HG02870 (cell line): ENCODE results near the gene ACSS3.
"Not testable (repeated sequence)": the region's sequence is repeated elsewhere in the genome, so short reads cannot be mapped to it uniquely, and the experiment has no call there.

Source experiments
- ATAC-seq: cut with Tn5 transposase; IDR thresholded peaks from one replicate; pipeline ENCODE4 v1.9.1; 2021; ENCODE audit warnings: mild to moderate bottlenecking, moderate library complexity; ENCODE audit not compliant: unreplicated experiment

The ACSS3 gene

DNA sequence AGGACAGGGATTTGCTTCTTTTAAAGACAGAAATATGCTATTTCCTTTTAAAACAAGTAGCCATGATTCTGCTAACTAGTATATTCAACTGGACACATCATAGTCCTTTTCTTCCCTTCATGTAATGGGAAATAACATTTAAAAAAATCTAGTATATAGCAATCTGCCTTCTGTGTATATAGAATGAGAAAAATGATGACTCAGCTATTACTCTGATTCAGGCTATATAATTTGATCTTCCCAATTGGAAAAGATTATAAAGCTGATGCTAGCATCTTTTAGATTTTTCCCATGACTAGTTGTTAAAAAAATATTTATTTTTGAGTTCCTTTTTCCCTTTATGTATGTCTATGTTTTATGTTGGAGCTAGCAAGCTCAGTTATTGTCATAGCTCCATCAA, 86.9 kb downstream of the ACSS3 start:
- ATAC-seq = no peak

DNA sequence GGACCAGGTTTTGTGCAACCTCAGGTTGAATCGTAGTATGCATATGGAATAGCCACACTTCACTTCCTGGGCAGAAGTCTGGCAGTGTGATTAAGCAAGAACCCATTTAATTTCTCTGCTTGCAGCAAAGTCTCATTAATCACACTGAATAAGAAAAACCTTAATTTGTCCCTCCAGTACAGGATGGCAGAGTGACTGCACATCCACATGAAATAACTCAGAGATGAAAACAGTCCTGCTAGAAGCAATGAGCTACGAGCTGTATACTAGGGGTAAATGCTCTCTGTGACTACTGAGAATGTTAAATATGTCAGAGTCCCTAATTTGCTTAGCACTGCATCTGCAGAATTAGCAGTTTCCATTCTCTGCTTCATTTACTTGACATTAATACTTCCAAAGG, 88.9 kb downstream of the ACSS3 start:
- ATAC-seq = no peak

- ATAC-seq = no peak
Observed at GRCh38 chr12:81167694-81168093, 89.8 kb downstream of the ACSS3 start.

DNA sequence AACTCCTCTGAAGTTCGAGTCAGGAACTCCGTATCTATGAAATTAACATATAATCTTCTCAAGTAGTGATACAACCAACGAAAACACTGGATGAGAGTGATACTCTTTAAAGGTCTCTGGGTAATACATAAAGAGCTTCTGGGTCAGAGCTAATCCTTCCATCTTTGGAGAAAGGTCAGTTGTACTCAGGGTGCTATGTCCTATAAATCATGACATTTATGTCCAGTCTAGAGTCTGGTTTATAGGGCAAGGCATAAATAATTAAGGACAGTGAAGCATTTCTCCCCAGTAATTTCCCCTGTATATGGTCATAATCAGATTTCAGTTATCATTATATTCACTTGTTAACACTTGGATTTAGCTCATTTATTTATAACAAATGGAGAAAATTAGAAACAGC, 90.6 kb downstream of the ACSS3 start:
- ATAC-seq = no peak

- ATAC-seq = no peak
Observed at GRCh38 chr12:81170072-81170471, 92.2 kb downstream of the ACSS3 start.

GRCh38 chr12:81172851-81173250, 95.0 kb downstream of the ACSS3 start:
- no peak for ATAC-seq

DNA sequence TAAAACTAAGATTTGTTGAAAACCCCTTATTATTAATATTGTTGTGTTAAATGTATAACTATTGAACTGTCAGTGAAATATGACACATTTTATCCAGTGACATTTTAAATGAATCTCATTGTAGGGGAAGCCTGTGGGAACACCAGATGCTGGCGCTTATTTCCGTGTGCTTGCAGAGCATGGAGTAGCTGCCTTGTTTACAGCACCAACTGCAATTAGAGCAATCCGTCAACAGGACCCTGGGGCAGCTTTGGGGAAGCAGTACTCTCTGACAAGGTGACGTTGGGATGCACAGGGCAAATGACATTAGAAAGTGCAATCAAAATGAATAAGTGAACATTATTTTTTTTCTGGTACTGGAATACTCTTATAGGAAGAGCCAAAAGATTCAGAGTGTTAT, 96.8 kb downstream of the ACSS3 start:
- no peak for ATAC-seq

DNA sequence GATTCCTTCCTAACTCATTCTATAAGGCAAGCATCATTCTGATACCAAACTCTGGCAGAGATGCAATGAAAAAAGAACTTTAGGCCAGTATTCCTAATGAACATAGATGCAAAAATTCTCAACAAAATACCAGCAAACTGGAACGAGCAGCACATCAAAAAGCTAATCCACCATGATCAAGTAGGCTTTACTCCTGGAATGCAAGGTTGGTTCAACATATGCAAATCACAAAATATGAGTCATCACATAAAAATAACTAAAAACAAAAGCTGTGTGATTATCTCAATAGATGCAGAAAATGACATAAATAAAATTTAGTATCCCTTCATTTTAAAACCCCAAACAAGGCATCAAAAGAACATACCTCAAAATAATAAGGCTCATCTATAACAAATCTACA, 98.9 kb downstream of the ACSS3 start:
- no peak for ATAC-seq

DNA sequence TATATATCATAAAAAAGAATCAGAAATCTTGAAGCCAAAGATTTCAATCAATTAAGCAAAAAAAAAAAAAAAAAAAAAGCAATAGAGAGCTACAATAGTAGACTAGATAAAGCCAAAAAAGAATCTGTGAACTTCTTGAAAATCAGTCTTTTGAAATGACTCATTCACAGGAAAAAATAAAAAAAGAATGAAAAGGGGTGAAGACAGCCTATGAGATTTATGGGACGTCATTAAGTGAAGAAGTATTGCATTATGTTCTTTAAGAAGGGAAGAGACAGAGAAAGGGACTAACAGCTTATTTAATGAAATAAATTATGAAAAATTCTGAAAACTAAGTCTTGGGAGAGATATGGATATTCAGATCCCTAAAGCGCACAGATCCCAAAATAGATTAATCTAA, 103.8 kb downstream of the ACSS3 start:
- no peak for ATAC-seq

GRCh38 chr12:81187686-81188085, 109.8 kb downstream of the ACSS3 start:
- no peak for ATAC-seq

DNA sequence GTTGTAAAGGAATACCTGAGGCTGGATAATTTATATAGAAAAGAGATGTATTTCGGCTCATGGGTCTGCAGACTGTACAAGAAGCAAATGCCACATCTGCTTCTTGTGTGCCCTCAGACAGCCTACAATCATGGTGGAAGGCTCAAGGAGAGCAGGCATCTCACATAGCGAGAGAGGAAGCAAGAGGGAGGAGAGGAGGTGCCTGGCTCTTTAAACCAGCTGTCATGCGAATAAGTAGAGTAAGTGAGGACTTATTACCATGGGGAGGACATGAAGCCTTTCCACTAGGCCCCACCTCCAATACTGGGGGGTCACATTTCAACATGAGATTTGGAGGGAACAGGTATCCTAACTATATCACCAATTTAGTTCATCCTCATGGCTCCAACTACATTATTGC, 118.7 kb downstream of the ACSS3 start:
- no peak for ATAC-seq

DNA sequence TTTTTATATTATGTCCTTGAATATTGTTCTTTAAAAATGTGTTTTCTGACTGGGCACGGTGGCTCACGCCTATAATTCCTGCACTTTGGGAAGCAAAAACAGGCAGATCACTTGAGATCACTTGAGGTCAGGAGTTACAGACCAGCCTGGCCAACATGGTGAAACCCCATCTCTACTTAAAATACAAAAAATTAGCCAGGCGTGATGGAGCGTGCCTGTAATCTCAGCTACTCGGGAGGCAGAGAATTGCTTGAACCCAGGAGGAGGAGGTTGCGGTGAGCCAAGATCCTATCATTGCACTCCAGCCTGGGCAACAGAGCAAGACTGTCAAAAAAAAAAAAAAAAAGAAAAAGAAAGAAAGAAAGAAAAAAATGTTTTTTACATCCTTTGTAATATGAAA, 122.7 kb downstream of the ACSS3 start:
- not testable (repeated sequence) for ATAC-seq

DNA sequence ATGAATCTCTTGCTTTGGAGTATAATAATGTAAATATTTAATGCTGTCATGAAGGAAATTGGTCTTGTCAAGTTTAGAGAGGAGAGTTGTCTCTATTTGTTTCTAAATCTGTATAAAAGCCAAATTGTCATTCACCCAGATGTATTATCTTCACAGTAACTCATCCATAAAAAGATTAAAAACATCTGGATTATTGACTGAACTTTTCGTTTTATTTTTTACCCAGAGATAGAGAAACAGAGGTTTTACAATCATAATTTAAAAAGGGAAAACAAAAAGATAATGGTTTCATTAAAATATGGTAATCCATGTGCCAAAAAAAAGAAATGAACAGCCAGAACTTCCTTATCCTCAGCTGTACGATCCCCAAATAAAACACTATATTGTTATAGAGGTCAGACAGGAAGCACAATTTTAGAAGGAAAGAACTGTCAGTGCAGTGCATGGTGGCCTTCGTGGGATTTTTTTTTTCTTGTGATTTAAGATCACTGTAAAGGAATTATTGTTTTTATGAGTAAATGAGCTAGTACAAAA, 125.9 kb downstream of the ACSS3 start:
- no peak for ATAC-seq

GRCh38 chr12:81205416-81205815, 127.5 kb downstream of the ACSS3 start:
- ATAC-seq = no peak

DNA sequence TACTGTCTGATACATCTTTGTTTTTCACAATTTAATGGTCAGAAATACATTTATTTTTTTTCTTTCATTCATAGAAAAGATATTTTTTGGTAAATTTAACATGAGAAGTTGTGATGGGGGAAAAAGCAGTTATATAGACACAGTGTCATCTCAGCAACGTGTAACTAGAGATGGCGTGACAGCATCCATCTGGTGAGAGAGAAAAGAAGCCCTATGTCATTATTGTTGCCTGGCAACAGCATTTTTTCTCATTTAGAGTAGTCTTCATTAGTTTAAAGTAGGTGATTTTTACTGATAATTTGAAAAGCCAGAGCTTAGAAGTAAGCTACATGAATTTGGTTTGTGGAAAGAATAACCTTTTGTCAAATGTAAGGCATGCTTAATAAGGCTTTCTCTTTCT, 128.6 kb downstream of the ACSS3 start:
- ATAC-seq = no peak

GRCh38 chr12:81207173-81207572, 129.3 kb downstream of the ACSS3 start:
- no peak for ATAC-seq

DNA sequence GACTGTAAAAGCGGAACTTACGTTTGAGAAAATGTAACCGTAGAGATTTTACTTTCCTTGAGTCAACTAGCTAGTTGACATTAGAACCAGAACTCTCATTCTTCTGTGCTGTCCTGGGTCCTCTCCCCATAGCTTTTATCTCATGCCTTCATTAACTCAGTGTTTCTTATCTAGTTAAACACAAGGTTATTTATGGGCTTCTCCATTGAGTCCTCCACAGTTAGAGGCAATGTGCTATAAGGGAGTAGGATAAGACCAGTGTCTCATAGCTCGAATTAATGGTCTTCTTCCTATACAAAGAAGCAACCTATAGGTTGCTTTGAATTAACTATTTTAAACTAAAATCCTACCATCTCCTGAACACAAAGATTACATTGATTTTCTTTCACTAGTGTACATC, 129.8 kb downstream of the ACSS3 start:
- ATAC-seq = no peak

DNA sequence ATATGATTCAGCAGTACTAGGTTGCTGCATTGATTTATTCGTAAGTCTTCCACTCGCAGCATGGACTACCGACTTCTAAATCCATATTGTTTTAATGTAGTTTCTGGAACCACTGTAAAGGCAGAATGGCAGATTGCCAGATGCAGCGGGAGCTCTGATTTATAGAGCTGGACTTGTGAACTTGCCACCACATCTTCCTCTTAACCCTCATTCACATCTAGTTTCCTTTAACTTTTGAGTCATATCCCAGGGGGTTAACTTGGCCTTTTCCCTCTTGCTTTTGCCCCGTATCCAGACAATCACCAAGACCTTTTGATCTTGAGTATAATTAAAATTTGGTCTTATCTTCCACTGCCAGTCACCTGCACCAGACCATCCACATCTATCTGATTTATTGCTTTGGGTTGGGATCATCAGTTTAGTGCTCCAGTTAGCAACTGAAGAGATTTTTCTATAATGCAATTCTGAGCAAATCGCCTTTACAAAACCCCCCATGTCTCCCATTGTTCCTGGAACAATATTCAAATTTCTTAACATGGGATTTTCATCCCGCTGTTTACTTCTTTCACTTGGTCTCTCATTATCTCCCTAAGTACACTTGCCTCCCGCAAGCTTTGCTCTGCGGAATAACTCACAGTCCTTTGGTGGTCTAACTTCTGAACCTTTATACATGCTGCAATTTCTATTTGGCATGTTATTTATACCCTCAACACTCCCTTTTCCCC, 130.5 kb downstream of the ACSS3 start:
- no peak for ATAC-seq

DNA sequence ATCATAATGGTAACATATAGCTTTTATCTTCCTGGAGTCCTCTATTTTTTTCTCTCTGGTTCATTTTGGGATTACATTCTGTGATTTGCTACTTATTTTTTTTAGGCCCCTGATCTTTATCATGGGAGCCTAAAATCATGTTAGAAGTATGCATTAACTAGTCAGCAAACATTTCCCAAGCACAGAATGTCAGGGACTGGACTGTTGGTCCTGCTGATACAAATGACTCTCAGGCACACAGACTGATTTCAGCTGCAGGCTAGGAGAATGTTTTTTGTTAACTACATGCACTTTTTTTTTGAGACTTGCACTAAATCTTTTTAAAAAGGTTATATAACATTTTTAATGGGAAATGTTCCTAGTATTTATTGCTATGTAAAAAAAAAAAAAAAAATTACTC, 131.1 kb downstream of the ACSS3 start:
- no peak for ATAC-seq

GRCh38 chr12:81209772-81210225, 131.9 kb downstream of the ACSS3 start:
- not testable (repeated sequence) for ATAC-seq

- ATAC-seq = no peak
Observed at GRCh38 chr12:81211306-81211705, 133.4 kb downstream of the ACSS3 start.

DNA sequence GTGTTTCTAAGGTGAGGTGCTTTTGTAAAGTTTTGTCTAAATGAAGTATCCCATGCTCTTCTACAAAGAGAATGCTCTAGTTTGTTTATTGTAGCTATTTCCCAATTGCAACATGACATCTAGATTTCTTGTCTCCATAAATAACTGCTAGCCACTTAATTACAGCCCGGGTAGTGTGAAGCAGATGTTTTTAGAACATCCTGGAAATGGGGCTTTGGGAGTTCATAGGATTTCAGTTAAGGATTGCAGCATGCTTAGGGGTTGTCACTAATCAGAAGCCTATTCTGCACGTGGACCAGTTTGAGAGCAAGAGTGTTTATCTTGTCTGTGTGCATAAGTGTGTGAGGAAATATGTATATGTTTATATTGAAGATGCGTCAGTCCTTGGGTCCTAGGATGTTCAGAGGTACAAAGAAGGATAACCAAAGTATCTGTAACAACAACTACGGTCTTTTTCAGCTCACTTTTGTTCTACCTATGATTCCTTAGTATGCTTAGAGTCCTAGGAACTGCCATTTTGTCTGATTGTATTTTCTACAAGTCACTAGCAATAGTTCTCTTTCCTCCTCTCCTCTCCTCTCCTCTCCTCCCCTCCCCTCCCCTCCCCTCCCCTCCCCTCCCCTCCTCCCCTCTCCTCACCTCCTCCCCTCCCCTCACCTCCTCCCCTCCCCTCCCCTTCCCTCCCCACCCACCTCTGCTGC, 135.3 kb downstream of the ACSS3 start:
- no peak for ATAC-seq
